GM21360 (cell line): Measurements from ENCODE around the gene SLC25A13.

Experiments used
- ATAC-seq: cut with Tn5 transposase; IDR thresholded peaks from one replicate; pipeline ENCODE4 v1.9.1; 2021; ENCODE audit warnings: mild to moderate bottlenecking, moderate library complexity; ENCODE audit not compliant: unreplicated experiment

Gene SLC25A13

DNA sequence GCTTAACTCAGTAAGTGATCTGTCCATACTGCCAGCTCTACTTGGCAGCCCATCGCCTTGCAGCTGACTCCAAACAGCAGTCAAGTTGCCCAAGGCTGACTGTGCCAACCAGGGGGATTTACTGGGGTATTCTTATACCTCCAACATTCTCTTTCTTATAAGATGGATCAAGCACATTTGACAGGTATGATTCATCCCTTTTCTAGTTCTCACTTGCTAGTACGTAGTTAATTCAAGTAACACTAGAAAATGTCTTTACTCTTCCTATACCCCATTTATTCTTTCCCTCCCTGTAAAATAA is 77.0 kb downstream of the SLC25A13 start:
- ATAC-seq = no peak

- ATAC-seq = no peak
Measured at GRCh38 chr7:96244244-96244991, 77.5 kb downstream of the SLC25A13 start.

GRCh38 chr7:96243241-96243640 is 78.7 kb downstream of the SLC25A13 start:
- ATAC-seq = no peak

GRCh38 chr7:96241855-96242254 is 80.0 kb downstream of the SLC25A13 start:
- no peak for ATAC-seq

DNA sequence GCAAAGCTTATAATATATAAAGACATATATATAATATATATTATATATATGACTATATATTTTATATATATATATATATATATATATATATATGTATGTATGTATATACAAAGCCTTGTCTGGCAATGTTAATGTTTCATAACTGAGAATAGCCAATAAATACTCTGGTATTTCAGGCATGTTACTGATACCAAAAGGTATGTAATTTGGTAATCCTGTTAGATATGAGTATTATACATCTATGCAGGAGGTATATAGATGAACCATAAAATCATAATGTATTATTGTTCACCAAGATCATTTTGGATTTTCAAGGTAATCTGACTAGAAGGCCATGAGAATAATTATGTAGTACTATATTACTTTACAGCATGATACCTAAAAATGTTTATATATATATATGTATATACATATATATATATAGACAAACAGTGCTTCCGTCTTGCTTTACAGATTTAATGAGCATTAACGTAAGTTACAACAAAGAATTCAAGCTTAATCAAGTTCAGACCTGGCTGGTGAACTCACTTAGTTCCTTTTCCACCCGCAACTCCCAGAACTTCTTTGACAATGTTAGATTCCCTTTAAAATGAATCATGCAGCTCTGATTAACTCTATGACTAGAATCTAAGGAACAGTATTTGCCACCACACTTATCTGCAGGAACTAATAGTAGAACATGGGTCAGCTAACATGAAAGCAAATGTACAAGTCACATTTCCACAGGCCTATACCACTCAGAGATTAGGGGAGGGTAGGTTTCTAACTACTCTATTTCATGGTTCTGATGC is 82.7 kb downstream of the SLC25A13 start:
- ATAC-seq = no peak

- no peak for ATAC-seq
Measured at GRCh38 chr7:96238474-96238873, 83.4 kb downstream of the SLC25A13 start.

GRCh38 chr7:96237040-96237439 is 84.9 kb downstream of the SLC25A13 start:
- ATAC-seq = no peak

GRCh38 chr7:96236198-96237039 is 85.5 kb downstream of the SLC25A13 start:
- no peak for ATAC-seq

DNA sequence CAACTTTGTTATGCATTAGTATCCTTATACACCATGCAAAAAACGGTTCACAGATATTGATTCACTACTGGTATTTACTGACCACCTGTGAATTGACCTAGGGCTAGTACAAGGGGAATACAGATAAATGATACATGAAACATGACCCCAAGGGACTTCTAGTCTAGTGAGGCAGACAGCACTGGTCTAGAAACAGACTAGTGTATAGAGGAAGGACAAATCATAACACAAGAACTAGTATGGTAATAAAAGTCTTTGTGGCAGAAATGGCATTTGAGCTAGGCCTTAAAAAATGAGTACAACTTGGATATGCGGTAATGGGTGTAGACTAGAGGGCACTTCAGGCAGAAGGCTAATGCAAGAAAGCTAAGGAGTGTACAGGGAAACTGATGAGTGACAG is 86.6 kb downstream of the SLC25A13 start:
- ATAC-seq = no peak

GRCh38 chr7:96233528-96234154 is 88.3 kb downstream of the SLC25A13 start:
- no peak for ATAC-seq

- no peak for ATAC-seq
Measured at GRCh38 chr7:96233084-96233483, 88.8 kb downstream of the SLC25A13 start.

GRCh38 chr7:96228760-96229159 is 93.1 kb downstream of the SLC25A13 start:
- no peak for ATAC-seq

- ATAC-seq = no peak
Measured at GRCh38 chr7:96225251-96225650, 96.6 kb downstream of the SLC25A13 start.

DNA sequence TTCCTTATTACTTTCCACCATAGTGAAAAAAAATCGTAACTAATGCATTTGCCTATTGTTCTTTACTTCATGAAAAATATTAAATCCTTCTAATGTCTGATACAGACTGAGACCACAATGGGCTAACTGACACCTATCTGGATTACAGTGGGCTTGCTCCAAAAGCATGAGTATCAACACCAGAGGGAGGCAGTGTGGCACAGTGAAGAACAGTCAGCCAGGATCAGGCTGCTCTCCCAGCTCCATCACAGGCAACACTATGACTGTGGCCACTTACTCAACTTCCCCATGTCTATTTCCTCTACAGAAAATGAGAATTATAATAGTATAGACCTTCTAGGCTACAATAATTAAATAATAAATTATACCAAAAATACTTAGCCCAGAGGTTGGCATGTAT is 97.2 kb downstream of the SLC25A13 start:
- ATAC-seq = no peak

DNA sequence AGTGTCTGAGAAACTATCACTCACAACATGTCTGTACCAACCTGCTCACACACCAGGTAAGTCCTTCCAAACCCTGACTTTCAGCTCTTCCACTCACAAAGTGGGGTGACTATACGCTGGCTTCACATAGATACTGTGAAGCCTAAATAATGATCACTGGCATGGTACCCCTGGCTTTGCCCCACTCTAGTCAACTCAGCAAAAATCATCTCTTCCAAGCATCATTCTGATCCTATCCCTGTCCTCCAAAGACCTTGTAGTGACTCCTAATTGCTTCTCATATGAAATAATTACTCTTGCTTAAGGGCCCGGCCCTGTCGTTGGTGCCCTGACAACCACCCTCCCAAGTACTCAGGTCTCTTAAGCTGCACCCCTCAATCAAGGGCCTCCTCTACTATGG is 97.8 kb downstream of the SLC25A13 start:
- no peak for ATAC-seq

- ATAC-seq = no peak
Measured at GRCh38 chr7:96221888-96222287, 100.0 kb downstream of the SLC25A13 start.

GRCh38 chr7:96219378-96220130 is 102.3 kb downstream of the SLC25A13 start:
- no peak for ATAC-seq

- ATAC-seq = no peak
Measured at GRCh38 chr7:96218664-96219243, 103.1 kb downstream of the SLC25A13 start.

- no peak for ATAC-seq
Measured at GRCh38 chr7:96217147-96217546, 104.8 kb downstream of the SLC25A13 start.

DNA sequence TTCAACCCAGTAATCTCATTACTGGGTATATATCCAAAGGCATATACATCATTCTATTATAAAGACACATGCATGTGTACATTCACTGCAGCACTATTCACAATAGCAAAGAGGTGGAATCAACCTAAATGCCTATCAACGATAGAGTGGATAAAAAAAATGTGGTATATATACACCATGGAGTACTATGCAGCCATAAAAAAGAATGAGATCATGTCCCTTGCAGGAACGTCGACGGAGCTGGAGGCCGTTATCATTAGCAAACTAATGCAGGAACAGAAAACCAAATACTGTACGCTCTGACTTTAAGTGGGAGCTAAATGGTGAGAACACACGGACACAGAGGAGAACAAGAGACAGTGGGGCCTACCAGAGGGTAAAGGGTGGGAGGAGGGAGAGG is 105.5 kb downstream of the SLC25A13 start:
- ATAC-seq = no peak
